ENCODE results near the gene DUSP21.
"Not testable (repeated sequence)": the region's sequence is repeated elsewhere in the genome, so short reads cannot be mapped to it uniquely, and the experiment has no call there.

The DUSP21 gene

GRCh38 chrX:44843753-44844152, at the start of gene DUSP21:
TSS of gene DUSP21 (plus strand) at chrX:44844021. CDS start at chrX:44844133, 112 bp downstream.
- no peak for DNase-seq (ENCODE audit: low spot score)

DNA sequence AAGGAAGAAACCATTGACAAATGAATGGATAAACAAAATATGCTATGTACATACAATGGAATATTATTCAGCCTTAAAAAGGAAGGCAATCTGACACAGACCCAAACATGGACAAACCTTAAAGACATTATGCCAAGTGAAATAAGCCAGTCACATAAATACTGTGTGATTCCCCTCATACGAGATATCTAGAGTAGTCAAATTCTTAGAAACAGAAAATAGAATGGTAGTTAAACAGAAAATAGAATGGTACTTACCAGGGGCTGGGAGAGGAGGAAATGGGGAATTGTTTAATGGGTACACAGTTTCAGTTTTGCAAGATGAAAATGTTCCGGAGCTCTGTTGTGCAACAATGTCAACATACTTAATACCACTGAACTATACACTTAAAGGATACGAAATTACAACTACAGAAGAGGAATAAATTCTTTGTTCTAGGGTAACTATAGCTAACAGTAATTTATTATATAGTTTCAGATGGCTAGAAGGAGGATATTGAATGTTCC, 47.8 kb upstream of the DUSP21 start:
- DNase-seq (ENCODE audit: low spot score): no peak

DNA sequence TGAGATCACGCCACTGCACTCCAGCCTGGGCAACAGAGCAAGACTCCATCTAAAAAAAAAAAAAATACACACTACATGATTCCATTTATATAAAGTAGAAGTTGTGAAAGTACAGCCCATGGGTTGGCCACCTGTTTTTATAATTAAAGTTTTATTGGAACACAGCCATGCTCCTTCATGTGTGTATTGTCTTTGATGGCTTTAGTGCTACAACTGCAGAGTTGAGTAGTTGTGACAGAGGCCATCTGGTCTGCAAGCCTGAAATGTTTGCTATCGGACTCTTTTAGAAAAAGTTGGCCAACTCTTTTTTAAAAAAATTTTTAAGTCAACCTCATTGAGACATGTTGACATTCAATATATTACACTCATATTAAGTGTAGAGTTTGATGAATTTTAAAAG, 41.2 kb upstream of the DUSP21 start:
- DNase-seq (ENCODE audit: low spot score): no peak

- DNase-seq (ENCODE audit: low spot score): no peak
Measured at GRCh38 chrX:44815681-44816080, 28.1 kb upstream of the DUSP21 start.

DNA sequence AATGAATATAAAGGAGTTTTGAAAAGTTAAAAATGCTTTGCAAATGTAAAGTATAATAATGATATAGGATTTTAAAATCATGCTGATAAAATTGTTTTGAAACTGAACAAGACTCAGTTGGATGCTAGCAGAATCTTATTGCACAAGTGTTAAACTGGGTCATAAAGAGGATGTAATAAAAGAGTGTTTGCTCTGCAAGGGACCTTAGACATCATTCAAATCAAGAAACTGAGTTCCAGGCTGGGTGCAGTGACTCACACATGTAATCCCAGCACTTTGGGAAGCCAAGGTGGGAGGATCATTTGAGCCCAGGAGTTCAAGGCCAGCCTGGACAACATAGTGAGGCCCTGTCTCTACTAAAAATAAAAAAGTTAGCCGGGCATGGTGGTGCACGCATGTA, 27.5 kb upstream of the DUSP21 start:
- no peak for DNase-seq (ENCODE audit: low spot score)

DNA sequence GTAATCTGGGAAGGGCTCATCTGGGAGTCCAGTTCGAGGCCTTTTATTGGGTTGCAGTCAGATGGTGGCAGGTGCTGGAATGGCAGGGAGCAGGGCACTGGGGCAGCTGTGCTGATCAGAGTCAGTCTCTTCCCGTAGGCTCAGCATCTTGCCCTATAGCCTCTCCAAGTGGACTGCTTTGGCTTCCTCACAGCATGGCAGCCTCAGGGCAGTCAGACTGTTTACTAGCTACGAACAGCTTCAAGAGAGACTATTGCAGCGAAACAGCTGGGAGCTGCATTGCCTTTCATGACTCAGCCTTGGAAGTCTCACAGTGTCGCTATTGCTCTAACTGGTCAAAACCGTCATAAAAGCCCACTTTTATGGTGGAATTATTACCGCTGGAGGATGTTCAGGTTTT, 26.8 kb upstream of the DUSP21 start:
- no peak for DNase-seq (ENCODE audit: low spot score)

DNA sequence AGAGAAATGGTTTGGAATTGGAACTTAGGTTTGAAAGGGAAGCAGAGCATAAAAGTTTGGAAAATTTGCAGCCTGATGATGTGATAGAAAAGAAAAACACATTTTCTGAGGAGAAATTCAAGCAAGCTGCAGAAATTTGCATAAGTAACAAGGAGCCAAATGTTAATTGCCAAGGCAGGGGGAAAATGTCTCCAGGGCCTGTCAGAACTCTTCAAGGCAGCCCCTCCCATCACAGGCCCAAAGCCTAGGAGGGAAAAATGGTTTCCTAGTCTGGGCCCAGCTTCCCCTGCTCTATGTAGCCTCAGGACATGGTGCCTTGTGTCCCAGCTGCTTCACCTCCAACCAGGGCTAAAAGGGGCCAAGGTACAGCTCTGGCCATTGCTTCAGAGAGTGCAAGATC, 21.2 kb upstream of the DUSP21 start:
- no peak for DNase-seq (ENCODE audit: low spot score)

DNA sequence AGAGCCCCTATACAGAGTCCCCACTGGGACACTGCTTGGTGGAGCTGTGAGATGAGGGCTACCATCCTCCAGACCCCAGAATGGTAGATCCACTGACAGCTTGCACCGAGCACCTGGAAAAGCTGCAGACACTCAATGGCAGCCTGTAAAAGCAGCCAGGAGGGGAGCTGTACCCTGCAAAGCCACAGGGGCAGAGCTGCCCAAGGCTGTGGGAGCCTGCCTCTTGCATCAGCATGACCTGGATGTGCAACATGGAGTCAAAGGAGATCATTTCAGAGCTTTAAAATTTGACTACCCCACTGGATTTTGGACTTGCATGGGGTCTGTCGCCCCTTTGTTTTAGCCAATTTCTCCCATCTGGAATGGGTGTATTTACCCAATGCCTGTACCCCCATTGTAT, 20.6 kb upstream of the DUSP21 start:
- DNase-seq (ENCODE audit: low spot score): not testable (repeated sequence)

- DNase-seq (ENCODE audit: low spot score): no peak
Measured at GRCh38 chrX:44828008-44828605, 15.7 kb upstream of the DUSP21 start.

DNA sequence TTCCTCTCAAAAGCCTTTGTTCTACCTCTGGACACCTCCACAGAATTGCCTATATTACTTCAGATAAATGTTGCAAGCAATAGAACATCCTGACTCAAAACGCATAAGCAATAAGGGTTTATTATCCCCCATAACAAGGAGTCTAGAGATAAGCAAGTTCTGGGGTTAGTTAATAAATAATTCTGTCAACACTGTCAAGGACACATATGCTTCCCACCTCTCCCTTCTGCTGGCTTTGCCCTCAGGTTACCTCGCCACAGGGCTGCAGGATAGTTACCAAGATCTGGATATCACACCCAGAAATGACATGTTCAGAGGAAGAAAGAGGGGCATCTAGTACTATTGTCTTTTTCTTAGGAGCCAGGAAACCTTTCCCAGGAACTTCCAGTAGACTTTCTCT, 14.0 kb upstream of the DUSP21 start:
- no peak for DNase-seq (ENCODE audit: low spot score)

- no peak for DNase-seq (ENCODE audit: low spot score)
Measured at GRCh38 chrX:44842550-44843317, 1.1 kb upstream of the DUSP21 start.

DNA sequence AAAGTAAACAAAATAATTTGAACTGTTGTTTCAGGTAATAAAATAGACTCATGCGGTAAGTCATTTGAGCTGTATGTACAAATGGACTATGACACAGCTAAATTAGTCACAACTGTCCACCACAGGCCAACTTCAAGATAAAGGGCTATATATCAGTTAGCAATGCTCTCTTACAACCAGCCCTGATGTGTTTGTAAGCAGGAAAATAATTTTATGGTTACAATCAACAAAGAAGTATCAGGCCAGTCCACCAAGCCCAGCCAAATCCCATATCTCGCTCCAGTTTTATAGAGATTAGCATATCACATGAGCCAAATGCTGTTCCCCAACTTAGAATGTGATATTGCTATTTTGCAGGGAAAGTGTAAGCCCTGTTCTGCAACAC, 511 bp upstream of the DUSP21 start:
- no peak for DNase-seq (ENCODE audit: low spot score)

- DNase-seq (ENCODE audit: low spot score): no peak
Measured at GRCh38 chrX:44844204-44844603, 383 bp downstream of the DUSP21 start.

GRCh38 chrX:44850891-44851290, 7.1 kb downstream of the DUSP21 start:
- not testable (repeated sequence) for DNase-seq (ENCODE audit: low spot score)

- DNase-seq (ENCODE audit: low spot score): no peak
Measured at GRCh38 chrX:44871114-44871645, 27.4 kb downstream of the DUSP21 start.

GRCh38 chrX:44871931-44872820, 28.4 kb downstream of the DUSP21 start:
- peak; percentile 14 for DNase-seq (ENCODE audit: low spot score)

- peak; percentile 91 for DNase-seq (ENCODE audit: low spot score)
Measured at GRCh38 chrX:44872821-44873414, 29.1 kb downstream of the DUSP21 start, which contains the start of gene KDM6A. TSS of gene KDM6A (plus strand) at chrX:44873188. CDS start at chrX:44873552, 364 bp downstream.

DNA sequence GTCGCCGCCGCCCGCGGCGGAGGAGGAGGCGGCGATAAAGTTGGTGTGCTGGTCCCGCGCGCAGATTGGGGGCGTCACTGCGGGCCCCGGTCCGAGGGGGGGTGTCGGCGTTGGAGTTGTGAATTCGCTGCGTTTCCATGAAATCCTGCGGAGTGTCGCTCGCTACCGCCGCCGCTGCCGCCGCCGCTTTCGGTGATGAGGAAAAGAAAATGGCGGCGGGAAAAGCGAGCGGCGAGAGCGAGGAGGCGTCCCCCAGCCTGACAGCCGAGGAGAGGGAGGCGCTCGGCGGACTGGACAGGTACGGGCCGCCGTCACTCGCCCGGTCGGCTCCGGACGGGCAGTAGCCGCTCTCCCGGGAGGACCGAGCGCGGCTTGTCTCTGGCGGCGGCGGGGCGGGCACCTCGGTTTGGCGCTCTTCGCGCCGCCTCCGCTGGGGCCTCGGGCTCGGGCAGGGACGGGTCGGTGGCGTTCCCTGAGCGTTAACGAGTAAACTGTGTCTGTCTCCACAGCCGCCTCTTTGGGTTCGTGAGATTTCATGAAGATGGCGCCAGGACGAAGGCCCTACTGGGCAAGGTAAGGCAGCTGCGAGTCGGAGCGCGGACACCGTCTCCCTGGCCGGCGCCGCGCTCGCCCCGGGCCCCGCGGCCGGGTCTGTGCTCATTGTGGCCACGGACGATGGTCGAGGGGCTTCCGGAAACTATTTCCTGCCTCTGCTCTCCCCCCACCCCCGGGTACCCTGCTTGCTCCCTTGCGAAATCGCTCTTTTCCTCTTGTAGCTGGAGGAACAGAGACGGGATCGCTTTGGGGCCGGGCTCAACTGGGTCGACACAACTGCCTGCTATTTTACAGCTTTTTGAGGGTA, 29.8 kb downstream of the DUSP21 start:
- peak; percentile 20 for DNase-seq (ENCODE audit: low spot score)

- DNase-seq (ENCODE audit: low spot score): peak; percentile 55
Measured at GRCh38 chrX:44874420-44875184, 30.8 kb downstream of the DUSP21 start.

DNA sequence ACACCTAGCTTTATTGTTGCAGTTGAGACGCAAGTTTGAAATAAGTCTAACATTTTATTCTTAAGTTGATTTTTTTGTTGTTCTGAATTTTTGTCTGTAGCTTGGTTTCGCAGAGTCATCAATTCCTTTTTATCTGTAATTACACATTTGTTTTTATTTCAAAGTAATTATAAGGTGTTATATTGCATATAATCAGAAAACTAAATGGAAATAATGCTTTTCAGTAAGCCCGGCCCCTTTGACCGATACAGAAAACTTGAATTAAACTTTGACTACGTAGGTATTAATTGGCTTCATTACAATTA, 31.3 kb downstream of the DUSP21 start:
- no peak for DNase-seq (ENCODE audit: low spot score)

All from pons (tissue), 1 donor.